Measurements from ENCODE around the gene AFG3L2.
A peak's percentile ranks its signal among the peaks of the same experiment; 100 is the strongest.

Gene AFG3L2

DNA sequence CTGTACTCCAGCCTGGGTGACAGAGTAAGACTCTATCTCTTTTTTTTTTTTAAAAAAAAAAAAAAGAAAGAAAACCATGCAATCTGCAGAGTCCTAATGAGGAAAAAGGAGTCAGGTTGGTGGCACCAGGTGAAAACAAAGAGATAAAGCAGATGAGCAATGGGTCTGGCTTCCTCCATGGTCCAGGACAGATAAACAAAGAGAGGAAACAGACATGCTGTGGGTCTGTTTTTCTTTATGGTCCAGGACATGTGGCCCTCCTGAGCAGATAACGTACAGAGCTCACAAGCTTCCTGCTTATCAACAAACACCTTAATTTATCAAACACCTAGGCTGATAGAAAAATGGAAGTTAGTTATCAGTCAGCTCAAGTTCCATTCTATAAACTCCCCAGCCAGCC lies 93.4 kb downstream of the AFG3L2 start:
- no peak overlapping the region for H3K4me3 ChIP-seq (ENCODE audit: low read length)
- no peak for DNase-seq (ENCODE audit: low read depth)
- TF ChIP-seq CTCF (conservative IDR thresholded peaks at IDR 0.05; ENCODE audit: low read length) = no peak

DNA sequence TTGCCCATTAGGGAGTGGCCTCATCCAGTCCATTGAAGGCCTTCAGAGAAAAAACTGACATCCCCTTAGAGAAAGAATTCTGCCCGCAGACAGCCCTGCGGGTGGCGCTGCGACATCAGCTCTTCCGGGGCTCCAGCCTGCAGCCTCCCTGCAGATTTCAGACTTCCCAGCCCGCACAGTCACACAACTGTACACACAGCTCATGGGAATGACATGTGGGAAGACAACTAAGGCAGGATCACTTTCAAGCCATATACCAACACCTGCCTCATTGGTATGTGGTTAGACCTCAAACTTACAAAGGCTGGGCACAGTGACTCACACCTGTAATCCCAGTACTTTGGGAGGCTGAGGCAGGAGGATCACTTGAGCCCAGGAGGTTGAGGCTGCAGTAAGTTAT lies 93.8 kb downstream of the AFG3L2 start:
- peak; percentile 26 for DNase-seq (ENCODE audit: low read depth)
- peak; percentile 27; the same call in 1 of the 2 replicates for TF ChIP-seq CTCF (conservative IDR thresholded peaks at IDR 0.05; ENCODE audit: low read length)
- H3K4me3 ChIP-seq (ENCODE audit: low read length) = no peak overlapping the region

DNA sequence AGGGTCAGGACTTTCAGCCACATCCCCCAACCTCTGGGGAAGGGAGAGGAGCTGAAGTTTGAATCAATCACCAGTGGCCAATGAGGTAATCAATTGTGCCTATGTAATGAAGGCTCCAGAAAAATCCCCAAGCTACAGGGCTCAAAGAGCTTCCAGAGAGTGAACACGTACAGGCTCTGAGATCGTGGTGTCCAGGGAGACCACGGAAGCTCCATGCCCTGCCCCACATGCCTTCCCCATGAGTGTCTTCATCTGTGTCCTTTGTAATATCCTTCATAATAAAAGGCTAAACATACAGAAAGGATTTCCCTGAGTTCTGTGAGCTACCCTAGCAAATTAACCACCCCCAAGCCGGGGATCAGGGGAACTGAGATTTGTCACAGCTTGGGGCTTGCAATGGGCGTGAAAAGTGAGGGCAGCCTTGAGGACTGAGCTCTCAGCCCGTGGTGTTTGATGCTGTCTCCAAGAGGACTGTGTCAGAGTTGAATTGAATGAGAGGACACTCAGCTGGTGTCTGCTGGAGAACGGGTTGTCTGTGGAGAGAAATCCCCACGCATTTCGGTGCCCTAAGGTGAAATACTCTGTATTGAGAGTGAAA lies 94.5 kb downstream of the AFG3L2 start:
- no peak for TF ChIP-seq CTCF (conservative IDR thresholded peaks at IDR 0.05; ENCODE audit: low read length)
- DNase-seq (ENCODE audit: low read depth) = peak; percentile 92
- no peak overlapping the region; the same call in 1 of the 2 replicates for H3K4me3 ChIP-seq (ENCODE audit: low read length)

DNA sequence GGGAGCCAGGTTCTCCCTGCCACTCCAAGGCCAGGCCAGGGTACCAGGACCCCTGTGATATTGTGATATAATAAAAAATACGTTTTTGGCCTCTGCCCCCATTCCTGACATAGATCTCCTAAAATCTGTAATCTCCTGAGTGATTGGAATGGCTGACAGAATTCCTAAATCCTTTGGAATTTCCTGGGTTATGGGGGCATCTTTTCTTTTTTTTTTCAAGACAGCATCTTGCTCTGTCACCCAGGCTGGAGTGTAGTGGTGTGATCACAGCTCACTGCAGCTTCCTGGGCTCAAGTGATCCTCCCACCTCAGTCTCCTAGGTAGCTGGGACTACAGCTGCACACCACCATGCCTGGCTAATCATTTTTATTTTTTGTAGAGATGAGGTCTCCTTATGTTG lies 95.2 kb downstream of the AFG3L2 start:
- no peak for TF ChIP-seq CTCF (conservative IDR thresholded peaks at IDR 0.05; ENCODE audit: low read length)
- peak; percentile 32 for DNase-seq (ENCODE audit: low read depth)
- no peak overlapping the region for H3K4me3 ChIP-seq (ENCODE audit: low read length)

DNA sequence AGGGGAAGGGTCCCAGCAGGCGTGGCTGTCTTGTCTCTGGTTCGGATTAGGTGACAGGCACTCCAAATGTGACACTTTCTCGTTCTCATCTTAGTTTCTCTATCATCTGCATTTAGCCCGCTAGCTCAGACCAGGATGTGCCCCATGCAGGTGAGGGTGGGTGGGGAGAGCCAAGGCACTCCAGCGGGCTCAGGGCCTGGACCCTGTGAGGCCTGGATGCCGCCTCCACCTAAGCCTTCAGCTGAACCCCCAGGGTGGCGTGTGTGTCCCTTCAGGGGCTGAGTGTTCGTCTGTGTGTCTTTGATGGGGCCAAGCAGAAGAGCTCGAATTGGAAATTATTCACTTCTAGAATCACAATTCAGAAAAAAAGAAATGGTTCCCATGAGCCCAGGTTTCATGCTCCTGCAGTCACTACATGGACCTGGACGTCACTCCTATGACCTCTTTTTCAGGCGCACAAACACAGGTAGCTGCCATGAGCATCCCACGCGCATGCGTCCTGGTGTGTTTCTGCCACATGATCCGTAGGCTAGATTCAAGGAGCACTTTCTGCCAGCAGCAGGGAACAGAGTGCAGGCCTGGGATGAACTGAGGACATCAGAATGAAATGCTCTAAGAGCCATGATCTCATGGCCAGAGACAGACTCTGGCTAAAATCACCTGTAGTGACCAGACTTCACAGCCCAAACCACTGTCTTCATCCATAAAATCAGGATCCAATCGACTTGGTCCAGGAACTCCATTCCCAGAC lies 97.1 kb downstream of the AFG3L2 start:
- TF ChIP-seq CTCF (conservative IDR thresholded peaks at IDR 0.05; ENCODE audit: low read length) = no peak
- peak overlapping the region; percentile 68 for H3K4me3 ChIP-seq (ENCODE audit: low read length)

More for the DNA sequence above, 97.1 kb downstream of the AFG3L2 start:
- DNase-seq (ENCODE audit: low read depth) = no peak
